A204.1 (cell line): ENCODE results near the gene PDE3A.

ENCODE experiments used
- FAIRE-seq: peaks from 2 replicates; lab custom pipeline; 2012; peaks lifted over from hg19 to GRCh38; lab: Jason Lieb, UNC

The PDE3A gene

DNA sequence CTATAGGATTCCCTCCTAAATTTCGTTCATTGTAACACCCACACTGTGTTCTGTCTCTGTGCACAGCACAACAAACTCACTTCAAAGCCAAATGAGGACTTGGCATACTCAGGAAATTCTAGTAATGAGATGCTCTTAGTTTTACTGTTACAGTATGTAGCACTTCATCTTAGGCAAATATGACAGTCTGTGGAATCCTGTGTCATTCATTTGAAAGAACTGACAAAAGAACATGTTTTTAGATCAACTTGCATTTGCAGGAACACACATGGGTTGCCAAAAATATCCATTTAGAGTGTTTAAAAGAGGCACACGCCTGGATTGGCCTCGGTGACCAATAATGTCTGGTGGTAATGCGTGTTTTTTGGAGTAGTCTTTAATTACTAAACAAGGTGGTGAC lies 56.5 kb downstream of the PDE3A start:
- FAIRE-seq: no peak

DNA sequence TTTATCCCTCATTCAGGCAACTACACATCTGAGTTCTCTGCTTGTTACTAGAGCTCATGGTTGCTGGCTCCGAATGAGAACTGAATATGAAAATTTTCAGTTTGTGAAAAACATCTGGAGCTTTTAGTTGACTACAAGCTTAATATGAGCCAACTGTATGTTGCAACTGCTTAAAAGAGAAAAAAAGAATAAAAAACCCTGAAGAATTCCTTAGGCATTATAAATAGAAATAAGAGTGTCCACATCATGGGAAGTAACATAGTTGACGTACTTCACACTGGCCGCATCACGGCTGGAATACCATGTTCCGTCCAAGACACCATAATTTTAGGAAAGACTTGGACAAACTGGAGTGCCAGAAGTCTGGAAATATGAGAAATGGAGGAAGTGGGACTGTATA lies 57.9 kb downstream of the PDE3A start:
- FAIRE-seq: no peak

DNA sequence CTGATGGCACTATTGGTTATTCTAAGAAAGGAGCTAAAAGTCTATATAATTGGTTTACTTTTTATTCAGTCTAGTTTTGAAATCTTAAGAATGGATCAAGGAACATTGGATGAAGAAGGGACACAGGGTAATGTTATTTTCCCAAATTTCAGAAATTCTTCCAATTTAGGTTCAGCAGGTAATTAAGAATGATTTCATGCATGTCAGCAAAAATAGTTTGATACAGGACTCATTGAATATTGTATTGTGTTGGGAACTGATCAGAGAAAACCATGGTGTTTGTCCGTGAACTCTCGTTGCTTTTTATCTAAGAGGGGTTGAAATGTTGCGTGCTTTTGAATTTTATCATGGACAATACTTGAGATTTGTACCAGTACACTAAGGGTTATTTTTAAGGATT lies 58.6 kb downstream of the PDE3A start:
- FAIRE-seq: no peak

DNA sequence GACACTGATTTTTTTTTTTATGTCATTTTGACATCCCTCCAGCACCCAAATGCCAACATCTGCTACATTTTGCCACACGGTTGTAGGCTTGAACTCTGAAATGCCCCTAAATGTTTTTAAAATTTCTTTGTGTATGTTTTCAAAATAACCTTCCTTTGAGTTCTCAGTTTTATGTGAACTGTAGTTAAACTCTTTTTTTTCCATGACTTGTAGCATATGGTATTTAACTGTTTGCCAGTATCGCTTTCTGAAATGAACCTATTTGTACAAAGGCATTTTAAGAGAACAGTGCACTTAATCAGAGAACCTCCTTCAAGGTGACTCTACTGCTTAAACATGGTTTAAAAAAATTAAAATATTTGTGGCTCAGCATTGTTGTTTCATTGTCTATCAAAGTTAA lies 61.5 kb downstream of the PDE3A start:
- no peak for FAIRE-seq

DNA sequence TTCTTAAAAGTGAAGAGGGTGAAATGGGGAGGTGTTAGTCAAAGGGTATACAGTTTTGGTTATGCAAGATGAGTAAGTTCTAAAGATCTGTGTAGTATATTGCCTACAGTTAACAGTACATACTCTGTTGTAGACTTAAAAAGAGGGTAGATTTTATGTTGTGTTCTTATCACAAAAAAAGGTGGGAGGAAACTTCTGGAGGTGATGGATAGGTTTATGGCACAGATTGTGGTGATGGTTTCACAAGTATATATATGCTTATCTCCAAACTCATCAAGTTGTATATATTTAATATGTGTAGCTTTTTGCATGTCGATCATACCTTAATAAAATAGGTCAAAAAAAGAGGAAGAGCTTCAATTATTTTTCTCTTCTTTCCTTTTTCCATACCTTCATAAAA lies 64.0 kb downstream of the PDE3A start:
- no peak for FAIRE-seq

DNA sequence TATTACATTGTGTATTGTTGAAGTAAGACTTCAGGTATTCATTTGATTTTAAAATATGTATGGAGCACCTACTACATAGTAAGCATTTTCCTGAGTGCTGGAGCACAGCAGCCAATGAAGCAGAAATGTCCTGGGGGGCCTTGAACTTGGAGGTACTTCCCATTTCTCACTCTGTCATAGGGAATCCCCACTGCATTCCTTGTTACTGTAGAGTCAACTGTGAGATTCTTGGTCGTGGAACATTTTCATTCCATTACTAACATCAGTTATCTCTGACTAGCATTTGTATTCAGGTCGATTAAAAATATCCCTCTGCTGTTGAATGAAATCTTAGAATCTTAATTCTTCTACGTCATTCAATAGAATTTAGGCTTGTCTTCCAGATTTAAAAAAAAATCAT lies 66.7 kb downstream of the PDE3A start:
- FAIRE-seq: no peak

DNA sequence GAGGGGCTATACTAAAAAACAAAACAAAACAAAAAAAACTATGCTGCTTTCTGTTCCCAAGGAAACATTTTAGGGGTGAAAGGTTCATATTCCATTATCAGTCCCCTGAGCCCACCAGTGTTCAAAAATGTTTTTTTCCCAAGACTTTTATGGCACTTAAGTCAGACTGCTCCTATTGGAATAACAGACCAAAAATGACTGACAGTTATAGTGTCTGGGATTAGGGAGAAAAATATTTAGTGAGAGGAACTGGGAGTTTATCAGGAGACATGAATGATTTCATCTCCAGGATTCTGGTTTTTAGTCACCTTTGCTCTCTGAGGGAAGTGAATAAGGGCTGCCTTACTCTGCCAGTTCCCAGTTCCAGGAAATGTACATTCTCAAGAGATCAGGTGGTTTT lies 68.0 kb downstream of the PDE3A start:
- FAIRE-seq: no peak

DNA sequence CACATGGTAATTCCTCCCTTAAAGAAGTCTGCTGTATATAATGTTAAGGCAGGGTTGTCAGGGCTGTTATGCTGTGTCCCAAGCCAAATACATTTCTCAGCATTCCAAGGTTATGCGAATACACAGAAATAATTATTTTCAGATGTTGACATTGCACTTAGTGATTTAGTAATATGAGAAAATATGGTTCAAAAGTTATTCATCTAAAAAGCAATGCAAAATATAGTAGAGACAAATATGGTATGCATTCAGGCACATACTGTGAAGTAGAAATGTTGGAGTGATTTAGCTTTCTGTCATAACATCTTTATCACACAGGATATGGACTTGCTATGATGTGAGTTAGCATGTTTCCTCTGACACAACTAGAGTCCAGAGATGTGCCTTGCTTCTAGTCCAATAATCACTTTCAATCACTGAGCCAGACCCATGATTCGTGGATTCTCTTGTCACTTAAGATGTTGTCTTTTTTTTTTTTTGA lies 70.0 kb downstream of the PDE3A start:
- no peak for FAIRE-seq

DNA sequence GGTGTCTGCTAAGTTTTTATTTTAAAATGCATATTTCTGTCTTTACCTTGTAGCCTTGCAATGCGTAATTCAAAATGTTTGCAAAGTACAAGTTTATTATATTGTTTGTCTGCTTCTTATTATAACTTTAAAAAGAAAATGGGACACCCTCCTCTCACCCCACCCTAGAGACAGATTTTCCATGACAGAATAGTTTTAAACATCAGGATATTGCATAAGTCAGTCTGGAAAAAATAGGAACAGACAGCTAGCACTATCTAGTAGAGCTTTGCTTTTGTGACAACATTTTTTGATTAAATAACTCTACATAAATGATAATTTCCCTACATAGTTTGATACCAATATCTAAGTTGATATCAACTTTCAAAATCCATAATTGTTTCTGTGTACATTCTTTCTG lies 71.3 kb downstream of the PDE3A start:
- FAIRE-seq: no peak

DNA sequence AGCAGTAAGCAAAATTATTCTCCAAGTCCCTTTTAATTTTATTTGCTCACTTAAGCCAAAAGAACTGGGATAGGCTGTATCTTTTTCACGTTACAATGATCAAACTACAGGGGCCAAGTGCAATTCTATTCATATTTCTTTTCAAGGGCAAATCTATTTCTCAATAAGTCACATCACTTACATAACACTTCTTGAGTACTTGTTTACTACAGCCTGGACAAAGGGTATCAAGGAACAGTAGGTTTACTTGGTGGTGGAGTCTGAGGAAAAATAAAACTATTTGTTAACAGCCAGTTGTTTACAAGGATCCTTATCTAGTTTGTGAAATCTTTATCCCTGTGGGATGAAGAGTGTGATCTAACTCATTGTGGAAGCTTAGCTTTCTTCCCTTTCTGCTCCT lies 72.1 kb downstream of the PDE3A start:
- no peak for FAIRE-seq

DNA sequence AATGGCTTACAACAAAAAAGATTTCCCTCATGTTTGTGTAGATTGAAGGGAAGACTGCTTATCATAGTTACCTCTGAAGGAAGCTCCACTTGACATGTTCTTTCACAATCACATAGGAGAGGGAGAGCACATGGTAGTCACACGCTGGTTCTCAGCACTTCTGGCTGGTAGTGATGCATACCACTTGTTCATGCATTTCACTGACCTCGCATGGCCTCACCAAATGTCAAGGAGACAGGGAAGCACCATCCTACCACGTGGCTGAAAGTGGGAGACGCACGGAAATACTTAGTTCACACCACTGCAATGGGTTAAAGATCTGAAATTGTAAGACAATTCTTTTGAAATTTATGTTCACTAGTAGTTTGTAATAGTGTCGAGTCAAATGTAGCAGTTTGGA lies 74.0 kb downstream of the PDE3A start:
- no peak for FAIRE-seq

DNA sequence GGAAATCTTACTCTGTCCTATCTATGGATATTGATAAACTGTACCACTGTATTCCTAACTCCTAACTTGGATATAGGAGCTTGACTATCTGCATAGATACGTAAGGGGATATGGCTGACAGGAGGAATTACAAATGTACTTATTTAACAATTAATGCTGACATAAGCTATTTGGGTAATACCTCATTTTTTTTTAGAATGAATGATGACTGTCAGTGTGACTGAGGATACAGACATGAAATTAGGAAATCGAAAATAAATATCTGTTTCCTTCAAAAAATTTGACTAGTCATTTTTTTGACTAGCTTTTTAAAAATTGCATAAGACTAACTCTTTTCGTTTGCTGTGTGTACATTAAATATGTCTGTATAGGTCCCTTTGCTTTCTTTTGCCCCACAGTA lies 74.9 kb downstream of the PDE3A start:
- FAIRE-seq: no peak

DNA sequence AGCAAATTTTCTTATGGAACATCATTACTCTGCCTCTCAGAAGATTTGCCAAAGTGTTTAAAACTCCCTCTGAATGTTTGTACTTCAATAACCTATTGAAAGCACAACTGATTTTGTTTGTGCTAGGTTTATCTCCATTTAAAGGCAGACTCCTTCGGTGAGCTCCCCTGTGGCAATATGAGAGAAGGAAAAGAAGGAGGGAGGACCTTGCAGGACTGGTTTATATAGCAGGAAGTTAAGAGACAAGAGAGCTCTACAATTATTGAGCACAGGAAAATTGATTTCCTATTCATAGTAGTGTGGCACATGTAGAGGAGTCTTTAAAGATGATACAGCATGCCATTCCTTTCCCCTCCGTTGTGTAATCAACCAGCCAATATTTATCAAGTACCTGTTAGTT lies 75.5 kb downstream of the PDE3A start:
- no peak for FAIRE-seq

DNA sequence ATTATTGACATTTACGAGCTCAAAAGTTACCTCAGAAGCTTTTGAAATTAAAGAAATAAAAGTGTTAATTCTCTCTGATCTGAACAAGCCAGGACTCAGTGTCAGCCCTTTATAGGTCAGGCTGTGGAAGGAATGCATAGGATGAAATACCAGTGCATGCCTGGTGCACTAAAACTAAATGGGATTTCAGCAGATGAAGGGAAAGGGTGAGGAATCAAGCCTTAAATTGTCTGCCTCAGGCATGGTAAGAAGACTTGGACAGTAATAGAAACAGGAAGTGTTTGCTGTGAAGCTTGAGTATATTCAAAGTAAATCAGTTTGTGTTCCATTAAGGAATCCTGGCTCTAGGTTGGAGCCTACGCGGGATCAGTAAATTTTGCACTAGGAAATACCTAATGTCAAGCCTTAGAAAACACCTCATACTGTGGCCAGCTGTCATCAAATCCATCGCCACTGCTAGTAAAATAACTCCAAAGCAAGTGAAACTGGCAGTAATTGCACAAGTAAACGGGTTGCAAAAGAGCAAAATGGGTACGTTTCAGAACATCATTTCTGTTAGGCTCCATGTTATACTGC lies 76.3 kb downstream of the PDE3A start:
- FAIRE-seq: no peak

DNA sequence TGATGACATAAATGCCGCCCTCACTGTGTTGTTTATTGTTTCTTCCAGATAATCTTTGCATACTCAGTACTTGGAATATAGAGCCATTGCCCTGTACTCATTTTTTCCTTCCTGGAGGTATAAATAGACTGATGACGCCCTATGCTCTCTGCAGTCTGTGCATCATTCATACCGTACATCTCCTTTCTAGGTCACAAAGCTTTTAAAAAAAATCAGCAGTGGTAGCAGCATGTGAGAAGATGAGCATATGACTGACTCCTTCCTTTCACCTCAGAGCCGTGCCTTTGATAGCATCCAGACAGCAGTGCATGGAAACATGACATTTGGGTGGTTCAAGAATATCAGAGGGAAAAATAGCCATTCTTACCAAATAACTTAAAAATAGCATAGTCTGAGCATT lies 77.3 kb downstream of the PDE3A start:
- FAIRE-seq: no peak

DNA sequence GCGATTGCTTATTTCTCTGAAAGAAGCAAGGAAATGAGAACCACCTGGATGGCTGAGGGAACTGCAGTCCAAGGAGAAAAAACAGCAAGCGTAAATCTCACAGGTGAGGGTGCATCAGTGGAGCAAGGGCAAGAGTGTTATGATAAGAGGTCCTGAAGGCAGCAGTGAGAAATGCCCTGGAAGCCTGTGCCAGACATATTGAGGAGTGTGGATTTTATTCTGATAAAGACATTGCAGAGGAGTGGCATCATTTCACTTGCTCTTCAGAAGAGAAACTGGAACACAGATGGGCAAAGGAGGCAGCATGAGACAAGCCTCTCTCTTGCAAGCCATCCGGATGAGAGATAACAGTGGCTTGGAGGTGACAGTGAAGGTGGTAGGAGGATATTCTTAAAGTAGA lies 78.5 kb downstream of the PDE3A start:
- no peak for FAIRE-seq

DNA sequence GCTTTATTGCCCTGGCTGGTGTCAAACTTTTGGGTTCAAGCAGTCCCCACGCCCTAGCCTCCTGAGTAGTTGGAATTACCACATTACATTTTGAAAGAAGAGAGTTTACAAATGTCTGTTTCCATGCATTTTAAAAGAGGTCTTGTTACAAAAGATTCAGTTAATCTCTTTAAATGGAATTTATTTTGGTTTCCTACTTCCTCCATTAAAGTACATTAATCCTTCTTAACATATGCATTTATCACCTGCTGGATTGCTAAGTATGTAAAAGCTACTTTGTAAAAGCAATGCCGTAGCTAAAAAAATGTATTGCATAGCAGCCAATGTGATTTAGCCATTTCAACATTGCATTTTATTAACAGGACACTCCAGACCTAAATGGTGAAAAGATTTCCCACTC lies 80.4 kb downstream of the PDE3A start:
- no peak for FAIRE-seq

DNA sequence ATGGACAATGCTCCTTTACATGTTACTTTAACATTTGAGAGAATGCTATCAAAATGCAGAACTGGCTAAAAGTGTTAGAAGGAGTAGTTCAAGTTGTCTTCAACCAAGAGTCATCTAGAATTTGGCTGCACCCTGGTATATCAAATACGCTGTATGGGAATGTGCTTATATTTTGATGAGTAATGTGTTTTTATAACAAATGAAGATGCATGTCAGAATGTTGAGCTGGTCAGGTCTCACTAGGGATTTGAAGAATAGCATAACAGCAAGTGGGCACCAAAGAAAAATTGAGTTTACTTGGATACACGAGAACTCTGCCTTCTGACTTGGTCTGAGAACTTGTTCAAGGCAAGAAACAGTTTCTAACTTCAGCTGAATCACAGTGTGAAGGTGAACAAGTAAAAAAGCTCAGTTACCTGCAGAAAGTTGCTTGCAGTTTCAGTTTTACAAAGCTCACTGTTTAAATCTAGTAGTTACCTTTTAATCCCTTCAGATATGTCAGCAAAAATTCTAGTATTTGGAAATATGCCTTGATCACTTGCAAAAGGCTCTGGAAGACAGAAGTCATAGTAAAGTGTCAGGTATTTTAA lies 82.3 kb downstream of the PDE3A start:
- FAIRE-seq: no peak

DNA sequence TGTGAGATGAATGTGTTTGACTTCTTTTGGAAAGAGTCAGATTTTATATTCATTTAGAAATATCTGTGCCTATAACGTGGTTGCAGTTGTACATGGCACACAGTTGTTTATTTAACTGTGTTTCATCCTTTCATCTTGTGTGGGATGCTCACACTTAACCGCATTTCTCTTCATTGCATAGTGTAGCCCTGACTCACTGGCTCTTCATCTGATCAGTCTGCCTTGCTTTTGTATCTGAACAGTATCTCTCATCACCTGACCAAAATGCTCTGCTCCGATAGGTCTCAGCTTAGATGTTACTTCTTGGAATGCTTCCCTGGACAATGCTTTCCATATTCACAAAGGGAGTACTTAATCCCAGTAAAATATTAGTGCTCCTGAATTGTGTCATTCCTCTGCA lies 83.4 kb downstream of the PDE3A start:
- FAIRE-seq: no peak

DNA sequence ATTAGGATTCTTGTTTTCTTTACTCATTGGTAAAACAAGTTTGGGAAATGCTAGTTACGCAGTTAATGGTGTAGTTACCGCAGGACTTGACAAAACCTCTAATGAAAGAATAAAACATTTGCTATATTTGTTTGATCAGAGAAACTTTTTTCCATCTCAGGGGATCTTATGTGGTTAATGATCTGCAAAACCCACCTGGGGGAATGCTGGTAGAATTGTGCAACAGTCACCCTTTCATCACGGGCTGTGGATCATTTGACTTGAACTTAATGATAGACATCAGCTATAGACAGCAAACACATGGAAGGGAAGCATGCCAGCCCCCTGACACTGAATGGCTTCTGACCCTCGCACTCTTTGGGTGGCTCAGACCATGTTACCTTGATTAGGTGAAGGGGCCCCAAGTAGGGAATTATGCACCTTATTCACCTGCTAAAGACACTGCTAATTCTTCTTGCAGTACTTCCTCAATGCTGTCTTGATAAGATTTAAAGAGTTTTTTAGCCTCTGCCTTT lies 84.2 kb downstream of the PDE3A start:
- FAIRE-seq: no peak

DNA sequence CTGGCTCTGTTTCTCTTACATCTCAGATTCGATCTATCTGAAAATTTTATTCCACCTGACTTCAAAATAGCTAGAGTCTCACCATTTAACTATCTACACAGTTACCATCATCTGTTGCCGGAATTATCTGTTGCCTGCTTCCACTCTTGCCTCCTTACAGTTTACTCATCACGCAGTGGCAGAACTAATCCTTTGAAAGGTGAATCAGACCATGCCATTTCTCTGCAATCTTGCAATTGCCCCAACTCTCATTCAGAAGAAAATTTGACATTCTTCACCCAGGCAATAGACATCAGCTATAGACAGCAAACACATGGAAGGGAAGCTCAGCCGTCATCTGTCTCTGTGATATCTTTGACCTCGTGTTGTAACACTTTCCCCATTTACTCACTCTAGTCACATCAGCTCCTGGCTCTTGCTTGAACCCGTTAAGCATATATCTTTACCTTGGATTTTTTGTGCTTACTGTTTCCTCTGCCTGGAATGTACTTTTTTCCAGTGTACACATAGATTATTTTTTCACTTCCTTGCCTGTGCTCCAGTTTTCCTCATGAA lies 85.5 kb downstream of the PDE3A start:
- FAIRE-seq: no peak

DNA sequence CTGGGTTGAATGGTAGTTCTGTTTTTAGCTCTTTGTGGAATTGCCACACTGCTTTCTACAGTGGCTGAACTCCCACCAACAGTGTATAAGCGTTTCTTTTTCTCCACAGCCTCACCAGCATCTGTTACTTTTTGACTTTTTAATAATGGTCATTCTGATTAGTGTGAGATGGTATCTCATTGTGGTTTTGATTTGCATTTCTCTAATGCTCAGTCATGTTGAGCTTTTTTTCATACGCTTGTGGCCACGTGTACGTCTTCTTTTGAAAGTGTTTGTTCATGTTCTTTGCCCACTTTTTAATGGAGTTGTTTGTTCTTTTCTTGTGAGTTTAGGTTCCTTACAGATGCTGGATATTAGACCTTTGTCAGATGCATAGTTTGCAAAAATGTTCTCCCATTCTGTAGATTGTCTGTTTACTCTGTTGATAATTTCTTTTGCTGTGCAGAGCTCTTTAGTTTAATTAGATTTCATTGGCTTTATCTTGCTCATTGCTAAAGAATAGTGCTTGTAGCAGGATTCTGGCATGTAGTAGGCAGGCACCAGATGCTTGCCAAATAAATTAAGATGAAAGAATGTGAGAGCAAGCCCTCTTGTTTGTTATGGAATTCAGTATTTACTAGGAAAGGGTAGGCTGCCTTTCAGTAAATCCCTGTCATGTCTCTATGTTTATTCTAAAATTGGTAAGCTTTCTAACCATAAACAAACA lies 86.8 kb downstream of the PDE3A start:
- FAIRE-seq: no peak

DNA sequence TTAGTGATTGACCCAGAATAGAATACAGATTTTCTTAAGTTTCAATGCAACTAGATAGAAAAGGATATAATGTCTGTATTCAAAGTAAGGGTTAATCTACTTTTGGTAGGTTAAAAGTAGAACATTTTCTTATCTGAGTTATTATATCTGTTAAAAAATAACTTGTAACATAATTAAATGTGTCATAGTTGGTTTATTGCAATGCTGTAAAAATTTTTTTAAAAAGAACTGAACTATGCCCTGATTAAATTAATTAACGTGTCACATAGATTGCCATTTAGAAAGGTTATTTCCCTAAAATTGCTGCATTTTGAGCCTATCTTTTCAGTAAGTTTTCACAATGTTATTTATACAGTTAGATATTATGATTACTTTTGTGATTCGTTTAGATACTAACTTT lies 89.2 kb downstream of the PDE3A start:
- no peak for FAIRE-seq

DNA sequence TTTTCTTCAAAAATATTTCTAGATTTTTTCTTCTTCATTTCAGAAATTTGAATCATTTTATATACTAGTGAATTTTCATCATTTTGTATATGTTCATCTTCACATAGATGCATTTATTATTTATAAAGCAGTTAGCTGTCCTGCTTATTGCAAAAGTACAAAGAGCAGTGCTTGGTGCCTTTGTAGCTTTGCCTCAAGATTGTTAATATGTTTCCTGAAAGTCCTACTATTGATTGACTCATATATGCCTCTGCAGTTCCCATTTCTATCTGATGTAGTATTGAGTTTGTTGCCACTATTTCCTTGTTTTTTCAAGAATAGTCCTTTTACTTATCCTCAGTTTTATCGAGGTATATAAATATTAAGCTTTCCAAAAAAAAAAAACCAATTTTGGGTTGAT lies 89.7 kb downstream of the PDE3A start:
- no peak for FAIRE-seq
